ENCODE results near the gene MAPKAP1. TPM values are rescaled to one million over a fixed set of nuclear protein-coding genes. Genes with fewer than 3 reads are reported as not detected.

The MAPKAP1 gene
- total RNA-seq, 2 donors from 2014 or later: 75.3 to 91.6 TPM

DNA sequence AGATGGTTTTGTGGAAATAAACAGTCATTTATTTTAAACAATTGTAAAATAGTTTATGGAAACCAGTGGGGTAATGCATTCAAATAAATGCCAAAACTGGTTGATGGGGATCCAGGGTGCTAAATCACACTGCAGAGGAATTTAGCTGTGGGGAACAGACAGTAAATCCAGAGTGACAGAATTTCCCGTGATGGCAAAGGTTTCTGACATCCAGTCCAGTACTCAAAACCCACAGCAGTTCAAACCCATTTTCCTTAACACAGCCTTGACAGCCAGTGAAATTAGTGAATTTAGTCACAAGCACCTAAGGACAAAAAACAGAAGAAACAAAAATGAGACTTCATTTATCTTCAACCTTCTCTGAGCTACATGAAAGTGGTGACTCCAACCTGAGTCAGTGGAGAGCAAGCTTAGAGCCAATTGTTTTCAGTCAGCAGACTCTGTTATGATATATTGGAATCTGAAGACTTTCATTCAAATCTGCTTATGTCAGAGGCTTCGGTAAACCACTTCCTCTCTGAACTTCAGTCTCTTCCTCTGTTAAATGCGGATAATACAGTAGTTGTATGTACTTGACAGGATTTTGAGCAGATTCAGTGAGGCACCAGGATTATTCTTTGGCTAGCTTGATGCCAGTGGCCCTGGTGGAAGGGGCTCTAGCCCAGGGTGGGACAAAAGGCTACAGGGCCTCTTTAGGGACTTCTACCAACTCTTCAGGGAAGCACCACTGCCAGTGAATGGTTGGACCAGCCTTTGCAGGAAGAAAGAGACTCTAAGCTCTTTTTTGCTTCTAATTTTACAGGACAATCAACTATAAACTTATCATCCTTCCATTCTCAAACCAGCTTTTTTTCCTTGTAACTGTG lies 185.3 kb downstream of the MAPKAP1 start:
- Histone ChIP-seq H3K9ac (ENCODE audit: extremely low read depth, low read length, poor library complexity, severe bottlenecking) (no peak overlapping the region), H3K27me3 (ENCODE audit: control insufficient read depth, insufficient read depth, low read length, poor library complexity, severe bottlenecking) (no peaks in the 10 kb centered on the region), H3K4me3 (ENCODE audit: low read length) (no peak overlapping the region), H3K27ac (ENCODE audit: low read depth, low read length) (no peak overlapping the region), H3K4me1 (ENCODE audit: control insufficient read depth, insufficient read depth, low read length) (peaks cover 15% of the 10 kb centered on the region), H3K36me3 (ENCODE audit: control insufficient read depth, insufficient read depth, low read length) (peaks cover 11% of the 10 kb centered on the region), H3K9me3 (ENCODE audit: control insufficient read depth, low read length) (no peaks in the 10 kb centered on the region)
- no peaks in the 10 kb centered on the region for H3K9me3 Mint-ChIP-seq
- no peak overlapping the region for H3K4me3 Mint-ChIP-seq
- no peak for DNase-seq
- peak overlapping the region; percentile 12 for H3K27ac Mint-ChIP-seq
- H3K4me1 Mint-ChIP-seq: peaks cover 50% of the 10 kb centered on the region
- H3K36me3 Mint-ChIP-seq (ENCODE audit: low read depth): peaks cover 8% of the 10 kb centered on the region
- no peaks in the 10 kb centered on the region for H3K27me3 Mint-ChIP-seq (ENCODE audit: insufficient read depth)
- TF ChIP-seq, protein P1, sequence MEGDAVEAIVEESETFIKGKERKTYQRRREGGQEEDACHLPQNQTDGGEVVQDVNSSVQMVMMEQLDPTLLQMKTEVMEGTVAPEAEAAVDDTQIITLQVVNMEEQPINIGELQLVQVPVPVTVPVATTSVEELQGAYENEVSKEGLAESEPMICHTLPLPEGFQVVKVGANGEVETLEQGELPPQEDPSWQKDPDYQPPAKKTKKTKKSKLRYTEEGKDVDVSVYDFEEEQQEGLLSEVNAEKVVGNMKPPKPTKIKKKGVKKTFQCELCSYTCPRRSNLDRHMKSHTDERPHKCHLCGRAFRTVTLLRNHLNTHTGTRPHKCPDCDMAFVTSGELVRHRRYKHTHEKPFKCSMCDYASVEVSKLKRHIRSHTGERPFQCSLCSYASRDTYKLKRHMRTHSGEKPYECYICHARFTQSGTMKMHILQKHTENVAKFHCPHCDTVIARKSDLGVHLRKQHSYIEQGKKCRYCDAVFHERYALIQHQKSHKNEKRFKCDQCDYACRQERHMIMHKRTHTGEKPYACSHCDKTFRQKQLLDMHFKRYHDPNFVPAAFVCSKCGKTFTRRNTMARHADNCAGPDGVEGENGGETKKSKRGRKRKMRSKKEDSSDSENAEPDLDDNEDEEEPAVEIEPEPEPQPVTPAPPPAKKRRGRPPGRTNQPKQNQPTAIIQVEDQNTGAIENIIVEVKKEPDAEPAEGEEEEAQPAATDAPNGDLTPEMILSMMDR (conservative IDR thresholded peaks at IDR 0.05): no peak
- 94 to 98% methylated on average over 3 of the region's 3 CpGs for WGBS, 2 experiments (ENCODE audit: insufficient coverage in 1 of 2, insufficient read length in 1 of 2)

DNA sequence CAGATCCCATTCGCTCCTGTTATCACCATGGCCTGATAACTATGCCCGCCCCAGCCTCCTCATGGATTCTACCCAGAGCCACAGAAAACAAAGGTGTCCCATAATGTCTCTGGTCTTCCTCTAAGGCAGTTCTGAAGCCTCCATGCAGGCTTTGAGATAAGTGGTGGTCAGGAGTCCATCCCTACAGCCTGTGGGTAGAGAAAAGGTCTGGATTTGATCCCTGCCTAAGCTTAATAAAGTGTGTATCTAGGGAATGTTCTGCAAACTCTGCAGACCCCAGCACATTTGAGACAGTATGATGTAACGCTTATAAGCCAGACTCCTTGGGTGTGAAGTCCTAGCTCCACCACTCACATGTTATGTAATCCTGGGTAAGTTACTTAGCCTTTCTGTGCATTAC lies 187.3 kb downstream of the MAPKAP1 start:
- Mint-ChIP-seq H3K4me1 (peaks cover 53% of the 10 kb centered on the region), H3K4me3 (no peak overlapping the region), H3K9me3 (no peaks in the 10 kb centered on the region), H3K27ac (no peak overlapping the region), H3K27me3 (ENCODE audit: insufficient read depth) (no peaks in the 10 kb centered on the region), H3K36me3 (ENCODE audit: low read depth) (peaks cover 4% of the 10 kb centered on the region)
- Histone ChIP-seq H3K9ac (ENCODE audit: extremely low read depth, low read length, poor library complexity, severe bottlenecking) (no peak overlapping the region), H3K9me3 (ENCODE audit: control insufficient read depth, low read length) (no peaks in the 10 kb centered on the region), H3K36me3 (ENCODE audit: control insufficient read depth, insufficient read depth, low read length) (peaks cover 11% of the 10 kb centered on the region), H3K4me1 (ENCODE audit: control insufficient read depth, insufficient read depth, low read length) (peaks cover 13% of the 10 kb centered on the region), H3K27ac (ENCODE audit: low read depth, low read length) (no peak overlapping the region), H3K4me3 (ENCODE audit: low read length) (no peak overlapping the region), H3K27me3 (ENCODE audit: control insufficient read depth, insufficient read depth, low read length, poor library complexity, severe bottlenecking) (no peaks in the 10 kb centered on the region)
- 96 to 100% methylated on average over 1 to 3 of the region's 3 CpGs for WGBS, 2 experiments (ENCODE audit: insufficient coverage in 1 of 2, insufficient read length in 1 of 2)
- no peak for DNase-seq
- TF ChIP-seq, protein P1 (conservative IDR thresholded peaks at IDR 0.05): no peak

DNA sequence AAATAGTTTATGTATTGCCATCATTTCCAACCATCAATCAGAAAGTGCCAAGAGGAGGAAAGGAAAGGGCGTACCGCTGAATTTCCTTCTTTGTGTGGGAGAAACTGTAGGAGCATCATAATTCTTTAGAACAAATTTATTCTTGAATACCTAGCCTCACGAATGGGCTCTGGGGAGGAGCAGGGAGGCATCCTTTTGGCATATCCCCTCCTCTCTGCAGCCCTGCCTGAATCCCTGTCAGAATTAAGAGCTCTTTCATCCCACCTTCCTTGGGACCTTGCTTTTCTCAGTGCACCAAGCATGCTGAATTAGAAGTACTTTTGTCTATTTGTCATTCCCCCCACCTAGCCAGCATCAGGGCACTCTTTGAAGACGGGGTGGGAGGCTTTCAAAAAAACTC lies 189.4 kb downstream of the MAPKAP1 start:
- H3K27ac Mint-ChIP-seq: peak overlapping the region; percentile 38
- no peaks in the 10 kb centered on the region for H3K27me3 ChIP-seq (ENCODE audit: control insufficient read depth, insufficient read depth, low read length, poor library complexity, severe bottlenecking)

More for the DNA sequence above, 189.4 kb downstream of the MAPKAP1 start:
- H3K36me3 ChIP-seq (ENCODE audit: control insufficient read depth, insufficient read depth, low read length): peaks cover 11% of the 10 kb centered on the region
- no peak overlapping the region for H3K27ac ChIP-seq (ENCODE audit: low read depth, low read length)
- TF ChIP-seq, protein P1 (conservative IDR thresholded peaks at IDR 0.05): no peak
- peaks cover 53% of the 10 kb centered on the region for H3K4me1 Mint-ChIP-seq
- no peaks in the 10 kb centered on the region for H3K9me3 Mint-ChIP-seq
- H3K4me1 ChIP-seq (ENCODE audit: control insufficient read depth, insufficient read depth, low read length): peaks cover 21% of the 10 kb centered on the region
- 67 to 83% methylated on average over 1 to 4 of the region's 4 CpGs for WGBS, 2 experiments (ENCODE audit: insufficient coverage in 1 of 2, insufficient read length in 1 of 2)
- DNase-seq: no peak
- no peaks in the 10 kb centered on the region for H3K27me3 Mint-ChIP-seq (ENCODE audit: insufficient read depth)
- H3K4me3 Mint-ChIP-seq: no peak overlapping the region
- peaks cover 4% of the 10 kb centered on the region for H3K36me3 Mint-ChIP-seq (ENCODE audit: low read depth)
- no peak overlapping the region for H3K4me3 ChIP-seq (ENCODE audit: low read length)
- H3K9ac ChIP-seq (ENCODE audit: extremely low read depth, low read length, poor library complexity, severe bottlenecking): no peak overlapping the region
- H3K9me3 ChIP-seq (ENCODE audit: control insufficient read depth, low read length): no peaks in the 10 kb centered on the region
